OCI-LY7 (cell line): ENCODE results near the gene CTNNA3. TPM values are rescaled to one million over a fixed set of nuclear protein-coding genes. Genes with fewer than 3 reads are reported as not detected.

Source experiments
- BruUV-seq: library from RNA; stranded (reverse); fragments of 400-500 nt; replicated peaks from 2 replicates; lab custom pipeline; 2021; lab: Mats Ljungman, UMichigan
- CTCF ChIA-PET: fragments of 300-600 bp; sonication (Branson Sonifier 250); formaldehyde crosslinking; loops from one replicate; lab custom pipeline; 2022; ENCODE audit warnings: antibody characterized with exemption; ENCODE audit not compliant: unreplicated experiment; lab: Charles Lee
- POLR2A ChIA-PET: fragments of 300-600 bp; sonication (Branson Sonifier 250); formaldehyde crosslinking; loops from one replicate; lab custom pipeline; 2022; ENCODE audit warnings: antibody characterized with exemption; lab: Charles Lee
- DNase-seq: peaks from one replicate; pipeline ENCODE4 v3.0.0-alpha.2; 2015; ENCODE audit warnings: low spot score
- H2AFZ ChIP-seq: fragments of 200-600 bp; sonication (generic), shearing (Covaris generic); 2 replicates; pipeline ENCODE4 v1.6.1; 2014; ENCODE audit warnings: mild to moderate bottlenecking, antibody characterized with exemption, low read length, moderate library complexity
- H3K27ac ChIP-seq: fragments of 200-600 bp; sonication (generic); 2 replicates; pipeline ENCODE4 v1.5.1; 2014; ENCODE audit warnings: mixed run types, low read depth, mild to moderate bottlenecking, moderate library complexity, low read length, inconsistent platforms; ENCODE audit not compliant: poor library complexity, severe bottlenecking
- H3K36me3 ChIP-seq: fragments of 200-600 bp; sonication (generic); 2 replicates; pipeline ENCODE4 v1.6.1; 2014; ENCODE audit warnings: mild to moderate bottlenecking, antibody characterized with exemption, low read length, moderate library complexity, mixed read lengths; ENCODE audit not compliant: insufficient read depth
- H3K4me1 ChIP-seq: fragments of 200-600 bp; sonication (generic); 2 replicates; pipeline ENCODE4 v1.5.1; 2014; ENCODE audit warnings: mild to moderate bottlenecking, low read length; ENCODE audit not compliant: insufficient read depth, poor library complexity, severe bottlenecking
- H3K4me2 ChIP-seq: fragments of 200-600 bp; sonication (generic); 2 replicates; pipeline ENCODE4 v1.6.1; 2014; ENCODE audit warnings: mild to moderate bottlenecking, low read length
- H3K4me3 ChIP-seq: fragments of 200-600 bp; sonication (generic); 2 replicates; pipeline ENCODE4 v1.5.1; 2014; ENCODE audit warnings: mild to moderate bottlenecking, low read depth, low read length; ENCODE audit not compliant: poor library complexity, severe bottlenecking
- H3K79me2 ChIP-seq: fragments of 200-600 bp; sonication (generic); 2 replicates; pipeline ENCODE4 v1.6.1; 2016; ENCODE audit warnings: low read depth, mild to moderate bottlenecking, low read length, moderate library complexity, mixed read lengths; ENCODE audit not compliant: insufficient read depth
- H3K9me2 ChIP-seq: fragments of 200-600 bp; sonication (generic); 2 replicates; pipeline ENCODE4 v1.6.1; 2016; ENCODE audit warnings: mild to moderate bottlenecking, low read length, mixed read lengths; ENCODE audit not compliant: insufficient read depth
- H3K9me3 ChIP-seq: fragments of 200-600 bp; sonication (generic); 2 replicates; pipeline ENCODE4 v1.6.1; 2014; ENCODE audit warnings: mild to moderate bottlenecking, mixed run types, low read length, mixed read lengths
- H4K20me1 ChIP-seq: fragments of 200-600 bp; sonication (generic); 2 replicates; pipeline ENCODE4 v1.6.1; 2014; ENCODE audit warnings: mild to moderate bottlenecking, antibody characterized with exemption, low read length, moderate library complexity, mixed read lengths; ENCODE audit not compliant: insufficient read depth
- CTCF ChIP-seq: fragments of 200-600 bp; sonication (generic); conservative IDR thresholded peaks from 2 replicates; pipeline ENCODE4 v1.5.1; 2014; ENCODE audit warnings: mild to moderate bottlenecking, antibody characterized with exemption, low read length, moderate library complexity, mixed read lengths
- EZH2phosphoT487 ChIP-seq: fragments of 200-600 bp; sonication (generic); IDR thresholded peaks from 2 replicates; pipeline ENCODE4 v1.6.1; 2018; ENCODE audit warnings: low read depth, borderline replicate concordance, mild to moderate bottlenecking, mixed run types, antibody characterized with exemption, low read length, moderate library complexity, mixed read lengths
- intact Hi-C: fragments of 100-400 bp; cut with micrococcal nuclease; formaldehyde crosslinking; loops from one replicate; pipeline ENCODE4 v1.10.0; 2022; ENCODE audit not compliant: unreplicated experiment
- total RNA-seq, 2 experiments: library from RNA; depleted of rRNA in 1 of 2; stranded (reverse); fragments of >200 nt in 1 of 2; shearing (Covaris generic) in 1 of 2; gene quantifications; 2 replicates each; pipeline ENCODE4 v1.2.3, GENCODE V29; 2014 to 2022

CTNNA3 gene
- total RNA-seq, 2 experiments from 2014 or later, result not detected

GRCh38 chr10:66238343-66238742 lies 1457.7 kb downstream of the CTNNA3 start:
- H3K27ac ChIP-seq, result no peak overlapping the region
- BruUV-seq, result no TSS peak
- no peak for DNase-seq
- H3K4me2 ChIP-seq, result no peak overlapping the region
- H2AFZ ChIP-seq, result no peak overlapping the region
- intact Hi-C loops, result no loop called here
- no peaks in the 10 kb centered on the region for H3K4me1 ChIP-seq
- H3K4me3 ChIP-seq, result no peak overlapping the region
- no peaks in the 10 kb centered on the region for H3K9me2 ChIP-seq
- no peaks in the 10 kb centered on the region for H4K20me1 ChIP-seq
- H3K9me3 ChIP-seq, result no peaks in the 10 kb centered on the region
- CTCF ChIA-PET, result no interaction called here
- no peaks in the 10 kb centered on the region for H3K79me2 ChIP-seq
- no peak for TF ChIP-seq CTCF
- TF ChIP-seq EZH2phosphoT487, result no peak
- POLR2A ChIA-PET, result interaction anchor here (0.7 kb wide), 1 partner anchor 224 kb away, joined by 3 read pairs; no protein-coding TSS in a partner anchor
- no peaks in the 10 kb centered on the region for H3K36me3 ChIP-seq

GRCh38 chr10:66234872-66235271 lies 1461.1 kb downstream of the CTNNA3 start:
- H3K9me2 ChIP-seq, result no peaks in the 10 kb centered on the region
- no peak for DNase-seq
- H3K36me3 ChIP-seq, result no peaks in the 10 kb centered on the region
- no peak overlapping the region for H2AFZ ChIP-seq
- POLR2A ChIA-PET, result no interaction called here
- CTCF ChIA-PET, result no interaction called here
- no peaks in the 10 kb centered on the region for H3K79me2 ChIP-seq
- no peaks in the 10 kb centered on the region for H4K20me1 ChIP-seq
- no peaks in the 10 kb centered on the region for H3K4me1 ChIP-seq
- H3K4me3 ChIP-seq, result no peak overlapping the region
- TF ChIP-seq CTCF, result no peak
- TF ChIP-seq EZH2phosphoT487, result no peak
- H3K27ac ChIP-seq, result no peak overlapping the region
- no peaks in the 10 kb centered on the region for H3K9me3 ChIP-seq
- no TSS peak for BruUV-seq
- H3K4me2 ChIP-seq, result no peak overlapping the region
- intact Hi-C loops, result no loop called here

- BruUV-seq, result no TSS peak
- CTCF ChIA-PET, result no interaction called here
These were observed 1467.1 kb downstream of the CTNNA3 start for GRCh38 chr10:66228887-66229286.

More at GRCh38 chr10:66228887-66229286, 1467.1 kb downstream of the CTNNA3 start:
- Histone ChIP-seq H3K9me3 (no peaks in the 10 kb centered on the region), H3K36me3 (no peaks in the 10 kb centered on the region), H3K4me1 (no peaks in the 10 kb centered on the region), H3K4me2 (no peak overlapping the region), H4K20me1 (no peaks in the 10 kb centered on the region), H3K9me2 (no peaks in the 10 kb centered on the region), H3K79me2 (no peaks in the 10 kb centered on the region), H3K4me3 (no peak overlapping the region), H3K27ac (no peak overlapping the region), H2AFZ (no peak overlapping the region)
- intact Hi-C loops, result no loop called here
- no peak for DNase-seq
- no peak for TF ChIP-seq CTCF
- POLR2A ChIA-PET, result no interaction called here
